ENCODE measurements around the gene CXorf38. TPM values are rescaled to one million over a fixed set of nuclear protein-coding genes. Genes with fewer than 3 reads are reported as not detected.

Gene CXorf38
- total and polyA plus RNA-seq, 2 donors (not counting 1 experiment from before 2014, with no cell fraction given): 26.4 to 28.1 TPM

DNA sequence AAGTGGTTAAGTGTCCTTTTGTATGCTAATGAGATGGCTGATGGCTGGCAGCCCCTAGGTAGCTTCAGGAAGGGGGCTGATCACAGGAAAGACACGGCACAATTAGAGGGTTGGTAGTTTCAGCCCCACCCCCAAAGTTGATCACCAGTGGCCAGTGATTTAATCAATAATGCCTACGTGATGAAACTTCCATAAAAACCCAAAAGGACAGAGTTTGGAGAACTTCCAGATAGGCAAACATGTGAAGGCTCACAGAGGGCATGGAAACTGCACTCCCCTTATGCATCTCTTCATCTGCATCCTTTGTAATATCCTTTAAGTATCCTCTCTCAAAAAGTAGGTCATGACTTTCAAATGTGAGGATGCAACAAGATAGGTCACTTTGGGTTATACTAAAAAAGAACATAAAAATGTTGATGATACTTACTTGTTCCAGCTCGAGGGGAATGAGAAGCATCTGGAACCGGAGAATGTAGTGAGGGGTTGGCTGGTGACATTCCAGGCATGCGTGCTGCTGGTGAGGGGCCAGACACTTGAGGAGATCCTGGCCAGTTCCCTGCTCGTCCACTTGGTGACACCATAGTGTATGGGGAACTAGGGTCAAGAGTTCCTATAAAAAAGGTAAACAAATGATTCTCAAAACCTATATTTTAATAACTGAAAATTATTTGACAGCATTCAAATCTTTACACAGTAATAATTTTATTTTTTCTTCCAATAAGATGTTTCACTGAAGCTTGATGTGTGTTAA lies 16.7 kb upstream of the CXorf38 start:
- H3K9me3 ChIP-seq (ENCODE audit: control extremely low read depth in 1 of 3, control insufficient read depth in 2 of 3, insufficient read depth in 1 of 3, low read length in 2 of 3): no peaks in the 10 kb centered on the region
- no peak overlapping the region for H3K9ac ChIP-seq (ENCODE audit: low read length)
- H3K4me3 Mint-ChIP-seq: no peak overlapping the region
- intact Hi-C loops (cut with micrococcal nuclease): no loop called here
- no peak overlapping the region for H3K27ac ChIP-seq (ENCODE audit: low read length in 2 of 2)
- CTCF ChIA-PET: interaction anchor here (1.2 to 3.1 kb wide), 3 partner anchors 12 to 130 kb away, joined by 3 to 15 read pairs (median 4); no protein-coding TSS in a partner anchor
- H3K9me3 Mint-ChIP-seq (ENCODE audit: insufficient read depth): no peaks in the 10 kb centered on the region
- DNase-seq: no peak
- WGBS (ENCODE audit: insufficient coverage): 100% methylated on average over 1 of the region's 6 CpGs
- no peak overlapping the region for H3K4me3 ChIP-seq (ENCODE audit: control extremely low read depth in 1 of 5, extremely low read depth in 1 of 5, insufficient read depth in 1 of 5, low read depth in 2 of 5, low read length in 4 of 5)
- H3K4me1 Mint-ChIP-seq: peaks cover 5% of the 10 kb centered on the region
- H3K27me3 ChIP-seq (replicated peaks in 1 of 4; ENCODE audit: control extremely low read depth in 1 of 4, control insufficient read depth in 3 of 4, insufficient read depth in 4 of 4, low read length in 3 of 4): no peaks in the 10 kb centered on the region
- TF ChIP-seq CTCF (IDR thresholded peaks at IDR 0.05): no peak
- TF ChIP-seq EZH2 (IDR thresholded peaks at IDR 0.05; ENCODE audit: borderline replicate concordance, insufficient read depth, low read depth, low read length, poor library complexity, severe bottlenecking): no peak
- POLR2A ChIA-PET: no interaction called here
- no peaks in the 10 kb centered on the region for H3K27me3 Mint-ChIP-seq
- H3K4me2 ChIP-seq (replicated peaks; ENCODE audit: low read depth, low read length, poor library complexity, severe bottlenecking): no peak overlapping the region
- H3K36me3 ChIP-seq (replicated peaks in 1 of 2; ENCODE audit: control extremely low read depth in 1 of 2, control insufficient read depth in 1 of 2, extremely low read depth in 1 of 2, insufficient read depth in 2 of 2, low read length in 1 of 2): peaks cover 4 to 52% of the 10 kb centered on the region in 2 experiments
- no peaks in the 10 kb centered on the region for H4K20me1 ChIP-seq (ENCODE audit: control insufficient read depth, insufficient read depth, low read length, poor library complexity, severe bottlenecking)
- H3K79me2 ChIP-seq (ENCODE audit: control insufficient read depth, insufficient read depth, low read length): no peaks in the 10 kb centered on the region
- peak overlapping the region; percentile 50 for H3K27ac Mint-ChIP-seq
- no peak for ATAC-seq (ENCODE audit: low read depth)
- no peaks in the 10 kb centered on the region for H3K4me1 ChIP-seq (ENCODE audit: control insufficient read depth in 2 of 2, insufficient read depth in 2 of 2, low read length in 2 of 2)
- no peak overlapping the region for H2AFZ ChIP-seq (ENCODE audit: insufficient read depth, low read depth, low read length, poor library complexity, severe bottlenecking)

GRCh38 chrX:40663078-40663740 lies 15.8 kb upstream of the CXorf38 start:
- no peak overlapping the region for H3K4me3 ChIP-seq (ENCODE audit: control extremely low read depth in 1 of 5, extremely low read depth in 1 of 5, insufficient read depth in 1 of 5, low read depth in 2 of 5, low read length in 4 of 5)
- H3K36me3 ChIP-seq (replicated peaks in 1 of 2; ENCODE audit: control extremely low read depth in 1 of 2, control insufficient read depth in 1 of 2, extremely low read depth in 1 of 2, insufficient read depth in 2 of 2, low read length in 1 of 2): peaks cover 4 to 51% of the 10 kb centered on the region in 2 experiments
- H2AFZ ChIP-seq (ENCODE audit: insufficient read depth, low read depth, low read length, poor library complexity, severe bottlenecking): no peak overlapping the region
- peaks cover 5% of the 10 kb centered on the region for H3K4me1 Mint-ChIP-seq
- CTCF ChIA-PET: interaction anchor here (1.4 to 3.1 kb wide), 2 partner anchors 11 to 119 kb away, joined by 4 to 15 read pairs; no protein-coding TSS in a partner anchor
- no peaks in the 10 kb centered on the region for H3K4me1 ChIP-seq (ENCODE audit: control insufficient read depth in 2 of 2, insufficient read depth in 2 of 2, low read length in 2 of 2)
- no peaks in the 10 kb centered on the region for H3K27me3 Mint-ChIP-seq
- no CpG with 5 or more reads among the region's 3 CpGs for WGBS (ENCODE audit: insufficient coverage)
- H3K9me3 ChIP-seq (ENCODE audit: control extremely low read depth in 1 of 3, control insufficient read depth in 2 of 3, insufficient read depth in 1 of 3, low read length in 2 of 3): no peaks in the 10 kb centered on the region
- ATAC-seq (ENCODE audit: low read depth) (no peak), DNase-seq (no peak)
- no peak overlapping the region for H3K27ac ChIP-seq (ENCODE audit: low read length in 2 of 2)
- intact Hi-C loops (cut with micrococcal nuclease): no loop called here
- no peak overlapping the region for H3K27ac Mint-ChIP-seq
- no peak overlapping the region for H3K9ac ChIP-seq (ENCODE audit: low read length)
- H3K27me3 ChIP-seq (replicated peaks in 1 of 4; ENCODE audit: control extremely low read depth in 1 of 4, control insufficient read depth in 3 of 4, insufficient read depth in 4 of 4, low read length in 3 of 4): no peaks in the 10 kb centered on the region
- H3K79me2 ChIP-seq (ENCODE audit: control insufficient read depth, insufficient read depth, low read length): no peaks in the 10 kb centered on the region
- no peak overlapping the region for H3K4me2 ChIP-seq (replicated peaks; ENCODE audit: low read depth, low read length, poor library complexity, severe bottlenecking)
- POLR2A ChIA-PET: no interaction called here
- H3K4me3 Mint-ChIP-seq: no peak overlapping the region
- H3K9me3 Mint-ChIP-seq (ENCODE audit: insufficient read depth): no peaks in the 10 kb centered on the region
- TF ChIP-seq EZH2 (IDR thresholded peaks at IDR 0.05; ENCODE audit: borderline replicate concordance, insufficient read depth, low read depth, low read length, poor library complexity, severe bottlenecking) (no peak), CTCF (IDR thresholded peaks at IDR 0.05) (no peak)
- no peaks in the 10 kb centered on the region for H4K20me1 ChIP-seq (ENCODE audit: control insufficient read depth, insufficient read depth, low read length, poor library complexity, severe bottlenecking)

Measured in B cell (primary cell).